Activated CD8-positive, alpha-beta memory T cell treated with anti-CD3 and anti-CD28 coated beads, Interleukin-2, amount 50 U/mL, for 24 hours (primary cell): Measurements from ENCODE around the gene PRSS12.
"Not testable (repeated sequence)": the region's sequence is repeated elsewhere in the genome, so short reads cannot be mapped to it uniquely, and the experiment has no call there.

ENCODE experiments used
- DNase-seq: peaks from one replicate; pipeline ENCODE4 v3.0.0-alpha.2; 2020; ENCODE audit errors: extremely low read depth

The PRSS12 gene

DNA sequence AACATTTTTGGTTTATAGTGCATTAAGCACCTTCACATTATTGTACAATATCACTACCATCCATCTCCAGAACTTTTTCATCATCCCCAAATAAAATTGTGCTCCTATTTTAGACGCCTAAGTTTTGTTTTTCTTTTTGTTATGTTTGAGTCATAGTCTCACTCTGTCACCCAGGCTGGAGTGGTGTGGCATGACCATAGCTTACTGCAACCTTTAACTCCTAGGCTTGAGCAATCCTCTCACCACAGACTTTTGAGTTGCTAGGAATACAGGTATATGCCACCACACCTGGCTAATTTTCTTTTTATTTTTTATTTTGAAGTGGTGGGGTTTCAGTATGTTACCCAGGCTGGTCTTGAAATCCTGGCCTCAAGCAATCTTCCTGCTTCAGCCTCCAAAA is 33.9 kb downstream of the PRSS12 start:
- DNase-seq: no peak

GRCh38 chr4:118317691-118318090 is 35.1 kb downstream of the PRSS12 start:
- no peak for DNase-seq

GRCh38 chr4:118314221-118314620 is 38.6 kb downstream of the PRSS12 start:
- DNase-seq: no peak

DNA sequence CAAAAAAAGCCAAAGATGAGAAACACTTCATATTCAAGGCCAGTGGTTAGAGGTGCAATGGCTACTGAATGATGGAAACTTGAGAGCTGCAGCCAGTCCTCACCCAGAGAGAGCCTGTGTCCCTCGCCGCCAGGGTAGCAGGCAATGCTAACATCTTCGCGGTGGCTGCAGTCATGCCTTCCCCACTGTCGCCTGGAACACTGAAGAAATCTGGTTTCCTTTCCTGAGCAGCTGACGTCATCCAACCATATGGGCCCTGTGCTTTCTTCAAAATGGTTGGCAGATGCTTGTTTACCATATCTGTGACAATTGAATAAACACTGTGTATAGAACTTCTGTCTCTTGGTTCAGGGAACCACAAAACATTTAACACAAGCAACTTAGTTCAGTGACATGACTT is 39.7 kb downstream of the PRSS12 start:
- DNase-seq: no peak

GRCh38 chr4:118308306-118309030 is 44.3 kb downstream of the PRSS12 start:
- no peak for DNase-seq

- DNase-seq: no peak
Observed at GRCh38 chr4:118307643-118308042, 45.2 kb downstream of the PRSS12 start.

DNA sequence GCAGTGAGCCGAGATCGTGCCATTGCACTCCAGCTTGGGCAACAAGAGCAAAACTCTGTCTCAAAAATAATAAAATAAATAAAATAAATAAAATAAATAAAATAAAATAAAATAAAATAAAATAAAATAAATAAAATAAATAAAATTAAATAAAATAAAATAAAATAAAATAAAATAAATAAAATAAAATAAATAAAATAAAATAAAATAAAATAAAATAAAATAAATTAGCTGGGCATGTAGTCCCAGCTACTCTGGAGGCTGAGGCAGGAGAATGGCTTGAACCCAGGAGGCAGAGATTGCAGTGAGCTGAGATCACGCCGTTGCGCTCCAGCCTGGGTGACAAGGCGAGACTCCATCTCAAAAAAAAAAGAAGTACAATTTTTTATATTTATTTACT is 53.2 kb downstream of the PRSS12 start:
- DNase-seq: not testable (repeated sequence)

GRCh38 chr4:118296729-118297128 is 56.1 kb downstream of the PRSS12 start:
- DNase-seq: no peak

DNA sequence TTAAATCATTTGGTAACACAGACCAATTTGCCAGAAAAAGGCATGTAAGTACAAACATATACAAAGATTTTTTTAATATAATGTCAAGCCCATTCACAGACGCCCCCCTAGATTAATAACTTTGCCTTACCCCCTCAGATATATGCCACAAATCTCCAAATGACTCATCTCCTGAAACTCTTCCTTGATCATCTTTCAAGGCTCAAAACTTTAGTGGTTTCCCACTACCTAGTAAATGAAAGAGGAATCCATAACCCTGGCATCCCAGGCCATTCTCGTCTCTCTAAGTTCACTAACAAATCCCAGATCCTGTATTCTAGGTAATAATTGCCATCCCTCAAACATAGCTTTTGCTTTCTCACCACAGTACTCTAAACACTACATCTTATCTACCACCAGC is 61.9 kb downstream of the PRSS12 start:
- DNase-seq: no peak

DNA sequence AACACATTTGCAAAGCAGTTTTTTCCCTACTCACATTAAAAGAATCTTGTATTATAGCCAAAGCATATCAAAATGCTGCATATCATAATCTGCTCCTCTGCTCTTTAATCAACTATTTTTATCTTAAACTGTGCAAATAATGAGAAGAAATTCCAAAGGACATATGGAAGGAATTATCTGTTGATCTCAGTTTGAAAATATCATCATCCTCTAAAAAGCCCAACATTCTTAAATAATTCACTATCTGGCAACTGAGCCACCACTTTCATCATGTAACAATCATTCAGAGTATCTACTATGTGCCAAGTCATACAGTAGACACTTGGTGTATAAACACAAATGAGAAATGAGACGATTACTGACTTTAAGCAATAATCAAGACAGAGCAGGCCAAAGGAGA is 63.0 kb downstream of the PRSS12 start:
- no peak for DNase-seq

GRCh38 chr4:118287711-118288451 is 64.9 kb downstream of the PRSS12 start:
- DNase-seq: no peak

GRCh38 chr4:118286685-118287084 is 66.1 kb downstream of the PRSS12 start:
- DNase-seq: no peak

DNA sequence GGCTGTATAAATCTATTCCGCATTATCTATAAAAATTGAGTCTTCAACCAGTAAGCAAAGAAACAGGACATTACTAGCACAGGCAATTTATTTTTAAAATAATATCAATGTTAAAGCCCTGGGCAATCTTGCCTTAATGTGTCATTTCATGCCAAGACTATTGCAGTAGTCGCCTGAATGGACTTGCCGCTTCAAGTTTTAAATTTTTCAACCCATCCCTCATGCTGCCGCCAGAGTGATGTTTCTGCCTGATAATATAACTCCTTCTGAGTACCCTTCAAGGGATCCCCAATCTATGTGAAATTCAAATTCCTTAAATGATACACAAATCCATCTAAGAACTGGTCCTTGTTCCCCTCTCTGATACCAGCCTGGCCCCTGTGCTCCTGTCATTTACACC is 66.9 kb downstream of the PRSS12 start:
- no peak for DNase-seq

DNA sequence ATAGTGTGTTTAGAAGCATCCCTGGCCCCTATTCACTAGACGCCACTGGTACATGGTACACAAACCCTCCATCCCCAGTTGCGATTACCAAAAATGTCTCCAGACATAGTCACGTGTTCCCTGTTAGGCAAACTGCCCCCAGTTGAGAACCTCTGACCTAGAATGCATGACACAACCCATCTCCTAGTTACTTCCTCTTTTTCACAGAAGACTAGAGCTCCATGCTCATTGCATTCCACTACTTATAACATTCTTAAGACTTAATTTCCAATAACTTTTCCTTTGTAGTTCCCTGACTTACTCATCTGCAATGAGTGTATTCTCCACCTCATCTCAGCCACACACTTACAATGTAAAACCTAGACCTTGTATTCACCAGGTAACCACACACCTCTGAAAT is 68.6 kb downstream of the PRSS12 start:
- DNase-seq: no peak

DNA sequence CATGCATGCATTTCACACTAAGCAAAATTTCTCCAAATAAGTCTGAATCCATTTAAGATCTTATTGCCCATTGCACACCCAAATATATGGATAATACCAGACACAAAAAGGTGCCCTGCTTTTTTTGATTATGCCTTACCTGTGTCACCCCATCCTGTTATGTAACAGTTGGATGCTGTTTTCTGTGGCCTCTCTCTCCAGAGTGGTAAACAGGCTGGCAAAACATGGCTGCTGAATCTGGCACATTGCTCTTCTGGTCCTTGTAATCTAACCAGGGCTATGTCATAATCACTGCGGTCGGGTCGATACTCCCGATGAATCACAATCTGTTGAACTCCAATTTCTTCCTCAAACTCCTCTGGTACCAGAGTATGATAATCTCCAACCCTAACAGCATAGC is 70.1 kb downstream of the PRSS12 start:
- no peak for DNase-seq

DNA sequence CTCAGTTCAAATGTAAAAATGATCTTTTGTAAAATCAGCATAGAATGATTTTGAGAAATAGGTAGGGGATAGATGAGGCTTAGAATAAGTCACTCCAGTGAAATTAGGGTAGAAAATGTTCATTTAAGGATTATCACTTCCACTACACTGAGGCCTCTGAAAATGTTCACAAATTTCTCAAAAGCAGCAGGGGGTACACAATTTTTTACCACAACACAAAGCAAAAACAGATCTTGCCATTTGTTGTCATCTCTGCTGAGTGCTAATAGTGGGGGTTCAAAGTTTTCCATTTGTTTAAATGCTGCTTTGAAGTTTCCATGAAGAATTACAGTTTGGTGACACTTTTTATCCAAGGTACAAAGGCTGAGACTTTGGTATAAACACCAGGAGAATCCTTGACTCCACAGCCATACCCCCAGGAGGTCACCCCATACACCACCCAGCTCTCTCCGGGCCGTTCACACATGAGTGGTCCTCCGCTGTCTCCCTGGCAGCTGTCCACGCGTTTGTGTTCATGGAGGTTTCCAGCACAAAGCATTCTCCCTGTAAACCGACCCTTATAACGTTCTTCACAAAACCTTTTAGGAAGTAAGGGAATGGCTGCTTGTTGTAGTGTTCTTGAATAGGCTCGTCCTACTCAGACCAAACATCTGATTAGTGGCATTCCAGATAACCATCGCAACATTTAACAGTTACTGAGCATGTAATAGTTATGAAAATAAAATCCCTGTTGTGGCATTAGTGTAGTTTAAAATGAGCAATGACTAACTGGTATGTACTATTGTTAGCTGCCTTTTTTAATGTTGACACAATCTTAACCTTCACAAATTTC is 71.0 kb downstream of the PRSS12 start:
- DNase-seq: no peak

DNA sequence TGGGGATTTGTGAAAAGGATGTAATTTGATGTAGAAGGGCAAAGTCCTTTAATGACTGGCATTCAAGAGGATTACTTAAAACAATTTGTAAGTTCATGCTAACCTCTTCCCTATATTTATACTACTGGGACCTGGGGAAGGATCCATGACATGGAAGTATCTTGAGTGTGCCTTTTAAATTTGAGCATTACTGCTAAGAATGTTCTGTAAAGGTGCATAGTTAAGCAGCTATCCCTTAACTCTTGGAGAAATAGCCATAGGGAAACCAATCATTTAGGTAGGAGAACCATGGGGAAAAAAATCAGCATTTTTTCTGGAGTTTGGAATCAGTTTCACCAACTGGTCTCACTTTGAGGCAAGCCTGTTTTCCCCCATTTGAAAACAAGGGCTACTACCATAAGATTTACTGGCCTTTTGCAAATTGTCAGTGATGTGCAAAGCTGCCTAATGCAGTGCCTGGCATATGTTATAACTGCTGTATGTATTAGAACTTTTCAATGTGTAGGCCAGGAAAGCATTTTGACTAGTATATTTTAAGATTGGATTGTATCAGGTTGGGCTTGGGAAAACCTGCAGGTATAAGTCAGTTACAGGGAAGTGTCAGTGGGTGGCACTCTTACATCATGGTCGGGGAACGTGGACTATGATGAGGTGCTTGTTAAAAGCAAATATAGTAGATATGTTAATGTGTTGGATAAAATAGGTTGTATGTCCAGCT is 72.1 kb downstream of the PRSS12 start:
- no peak for DNase-seq

GRCh38 chr4:118279920-118280432 is 72.8 kb downstream of the PRSS12 start:
- no peak for DNase-seq

DNA sequence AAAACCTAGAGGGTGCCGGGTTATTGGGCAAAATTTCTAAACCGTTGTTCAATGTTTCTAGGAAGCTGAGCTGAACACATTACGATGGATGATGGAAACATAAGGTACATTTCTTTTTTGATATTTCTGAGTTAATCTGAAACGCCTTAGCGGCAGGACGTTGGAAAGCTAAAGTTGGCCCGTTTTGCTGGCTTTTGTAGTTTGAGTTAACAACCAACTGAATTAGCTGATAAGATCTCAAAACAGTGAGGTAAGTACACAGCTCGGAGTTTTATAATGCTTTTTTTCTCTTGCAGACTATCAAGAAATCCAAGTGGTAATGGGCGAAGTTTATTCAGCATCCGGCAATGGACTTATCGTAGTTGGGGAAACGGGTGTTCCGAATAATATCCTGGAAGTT is 73.5 kb downstream of the PRSS12 start:
- no peak for DNase-seq

DNA sequence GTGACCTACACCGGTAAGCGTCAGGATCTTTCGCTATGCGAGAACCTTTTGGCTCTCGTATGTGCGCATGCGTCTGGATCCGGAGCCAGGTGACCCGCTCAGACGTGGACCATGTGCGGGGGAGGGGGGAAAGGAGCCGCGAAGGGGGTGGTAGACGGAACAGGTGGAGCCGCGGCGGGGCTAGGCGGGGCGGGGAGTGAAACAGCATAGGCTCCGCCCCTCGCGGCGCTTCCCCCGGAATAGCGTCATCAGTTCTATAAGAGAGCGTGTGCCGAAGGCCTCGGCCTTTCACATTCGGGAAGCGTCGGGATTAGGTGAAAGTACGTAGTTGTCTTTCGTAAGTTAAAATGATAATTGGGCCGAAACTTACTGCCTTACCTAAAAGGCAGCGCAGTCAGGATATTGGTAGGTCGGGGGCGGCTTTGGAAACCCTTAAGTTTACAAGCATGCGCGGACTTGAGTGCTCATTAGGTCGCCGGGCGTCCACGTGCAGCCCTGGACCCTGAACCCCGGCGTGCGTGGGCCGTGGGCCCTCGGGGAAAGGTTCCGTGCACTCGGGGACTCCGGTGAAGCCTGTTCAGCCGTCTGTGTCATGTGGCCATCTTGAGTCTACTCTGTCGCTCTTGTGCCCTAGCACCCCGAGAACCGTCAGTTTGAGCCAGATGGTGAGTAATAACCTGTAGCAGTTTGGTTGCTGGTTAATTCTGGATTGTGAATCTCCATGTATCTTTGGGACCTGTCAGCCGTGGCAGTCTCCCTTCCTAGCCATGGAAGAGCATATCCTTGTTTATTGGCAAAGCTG is 74.1 kb downstream of the PRSS12 start:
- DNase-seq: peak; percentile 94

DNA sequence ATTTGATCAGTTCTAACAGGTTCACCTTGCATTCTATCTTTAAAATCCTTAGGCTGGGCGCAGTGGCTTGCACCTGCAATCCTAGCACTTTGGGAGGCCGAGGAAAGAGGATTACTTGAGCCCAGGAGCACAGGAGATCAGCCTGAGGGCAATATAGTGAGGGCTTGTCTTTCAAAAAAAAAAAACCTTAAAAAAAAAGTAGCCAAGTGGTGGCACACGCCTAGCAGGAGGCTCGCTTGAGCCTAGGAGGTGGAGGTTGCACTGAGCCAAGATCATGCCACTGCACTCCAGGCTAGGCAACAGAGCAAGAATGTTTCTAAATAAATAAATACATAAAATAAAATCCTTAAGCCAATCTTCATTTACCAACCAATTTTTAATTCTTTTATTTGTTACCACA is 75.6 kb downstream of the PRSS12 start:
- no peak for DNase-seq
